ENCODE results near the gene NCK1.
"Not testable (repeated sequence)": the region's sequence is repeated elsewhere in the genome, so short reads cannot be mapped to it uniquely, and the experiment has no call there.

The NCK1 gene

DNA sequence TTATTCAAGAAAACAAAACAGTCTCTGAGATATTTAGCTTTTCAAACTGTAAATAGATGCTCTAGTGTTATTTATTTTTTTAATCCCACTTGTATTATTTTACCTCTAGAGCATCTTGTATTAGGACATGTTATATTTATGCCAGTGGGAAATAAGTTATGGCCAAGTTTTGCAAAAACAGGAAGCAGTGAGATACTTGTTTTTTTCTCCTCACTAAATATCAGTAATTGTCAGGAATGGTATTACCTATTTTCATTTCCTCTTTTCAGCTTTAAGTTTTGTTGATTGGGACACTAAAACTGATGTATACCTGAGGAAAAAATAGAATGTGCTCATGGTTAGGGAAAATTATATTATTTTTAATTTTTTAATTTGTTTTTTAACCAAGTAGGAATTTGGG lies 87.1 kb downstream of the NCK1 start:
- no peak for DNase-seq (ENCODE audit: low read depth)

DNA sequence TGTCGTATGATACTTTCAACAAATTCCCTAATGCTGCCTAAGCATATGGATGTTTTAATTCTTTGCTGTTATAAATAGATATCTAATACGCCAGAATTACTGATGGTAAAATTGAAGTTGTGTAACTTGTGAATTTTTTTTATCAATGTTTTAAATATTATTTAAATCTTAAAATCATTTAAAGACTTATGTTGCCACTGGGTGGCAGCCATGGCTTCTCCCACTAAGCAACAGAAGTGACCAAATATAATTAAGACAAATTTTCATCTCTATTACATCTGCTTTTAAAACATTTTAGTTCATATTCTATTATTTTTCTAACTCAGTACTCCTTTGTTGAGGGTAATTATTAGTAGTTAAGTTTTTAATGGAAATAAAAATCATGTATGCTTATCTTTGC lies 87.7 kb downstream of the NCK1 start:
- DNase-seq (ENCODE audit: low read depth): no peak

DNA sequence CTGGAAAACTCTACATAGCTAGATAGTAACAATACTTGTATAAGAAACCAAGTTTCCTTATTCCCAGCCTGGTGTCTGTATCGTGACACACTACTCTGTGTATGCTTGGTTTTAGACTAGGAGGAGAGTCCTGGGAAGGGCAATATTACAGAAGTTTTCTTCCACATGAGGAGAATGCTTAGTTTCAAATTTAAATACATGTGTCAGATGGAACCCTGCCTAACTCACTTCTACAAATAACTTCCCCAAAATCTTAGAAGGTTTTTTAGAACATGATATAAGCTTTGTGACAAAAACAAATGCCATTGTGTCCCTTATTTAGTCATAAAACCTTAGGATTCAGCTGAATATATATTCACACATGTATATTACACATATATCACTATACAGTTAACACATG lies 88.6 kb downstream of the NCK1 start:
- no peak for DNase-seq (ENCODE audit: low read depth)

DNA sequence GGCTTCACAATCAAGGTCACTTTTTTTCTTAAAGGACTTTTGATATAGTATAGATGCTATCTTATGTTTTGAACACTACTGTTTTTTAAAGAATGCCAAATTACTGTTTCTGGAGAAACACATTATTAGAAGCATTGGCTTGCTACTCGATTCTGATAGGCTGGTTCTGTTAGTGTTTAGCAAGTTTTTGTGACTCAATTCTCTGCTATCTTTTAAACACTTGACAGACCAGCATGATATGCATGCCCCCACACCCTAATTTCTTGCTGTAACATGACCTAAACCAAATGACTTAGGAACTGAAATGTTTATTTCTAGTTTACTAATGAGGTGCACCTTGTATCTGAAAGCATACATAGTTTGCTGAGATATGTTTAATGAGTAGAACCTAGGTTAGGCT lies 90.3 kb downstream of the NCK1 start:
- DNase-seq (ENCODE audit: low read depth): peak; percentile 51

DNA sequence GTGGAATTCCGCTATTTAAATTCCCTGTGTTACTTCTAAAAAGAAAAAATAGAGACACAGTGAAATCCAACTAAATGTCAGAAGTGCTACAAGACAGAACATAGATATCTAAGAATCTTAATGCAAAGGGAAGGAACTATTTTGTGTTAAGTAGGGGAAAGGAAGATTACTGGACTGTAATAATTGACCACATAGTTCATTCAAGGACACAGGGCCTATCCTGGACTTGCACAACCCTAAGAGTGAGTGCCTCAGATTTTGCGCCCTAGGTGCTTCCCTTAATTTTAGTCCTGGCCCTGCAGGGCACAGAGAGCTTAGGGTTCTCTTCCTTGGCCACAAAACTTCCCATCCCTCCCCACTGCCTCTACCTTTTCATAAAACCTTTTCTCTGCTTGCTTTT lies 92.2 kb downstream of the NCK1 start:
- peak; percentile 35 for DNase-seq (ENCODE audit: low read depth)

DNA sequence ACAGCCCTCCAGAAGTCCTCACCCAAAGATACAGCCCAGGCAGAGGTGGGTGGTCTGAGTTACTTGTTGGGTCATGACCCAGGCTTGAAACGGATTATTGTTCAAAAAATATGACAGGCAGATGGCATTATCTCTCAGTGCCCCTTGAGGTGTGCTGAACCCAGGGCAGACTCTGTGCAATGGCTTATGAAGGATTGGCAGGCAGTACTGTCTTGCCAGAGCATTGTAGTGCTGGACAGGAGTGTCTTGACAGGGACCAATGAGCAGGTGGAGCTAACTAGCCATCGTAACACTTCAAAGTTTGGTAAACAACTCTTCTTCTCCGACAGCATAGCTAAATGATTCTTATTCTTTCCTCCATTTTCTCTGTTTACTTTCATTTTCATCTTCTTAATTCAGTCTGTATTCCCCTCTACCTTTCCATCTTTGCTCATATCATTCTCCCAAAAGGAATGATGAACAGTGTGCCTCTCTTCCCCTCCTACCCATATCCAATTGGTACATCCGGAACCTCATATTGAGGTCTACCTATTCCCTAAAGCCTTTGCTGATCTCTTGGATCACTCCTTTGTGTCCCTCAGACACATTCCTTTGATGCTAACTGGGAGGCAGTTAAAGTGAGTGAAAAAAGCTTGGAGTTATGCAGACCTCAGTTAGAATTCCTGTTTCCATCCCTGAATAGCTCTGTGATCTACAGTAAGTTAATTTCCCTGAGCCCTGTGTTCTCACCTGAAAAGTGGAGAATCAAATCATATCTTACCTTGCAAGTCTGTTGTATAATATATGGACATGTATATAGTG lies 93.2 kb downstream of the NCK1 start:
- peak; percentile 46 for DNase-seq (ENCODE audit: low read depth)

DNA sequence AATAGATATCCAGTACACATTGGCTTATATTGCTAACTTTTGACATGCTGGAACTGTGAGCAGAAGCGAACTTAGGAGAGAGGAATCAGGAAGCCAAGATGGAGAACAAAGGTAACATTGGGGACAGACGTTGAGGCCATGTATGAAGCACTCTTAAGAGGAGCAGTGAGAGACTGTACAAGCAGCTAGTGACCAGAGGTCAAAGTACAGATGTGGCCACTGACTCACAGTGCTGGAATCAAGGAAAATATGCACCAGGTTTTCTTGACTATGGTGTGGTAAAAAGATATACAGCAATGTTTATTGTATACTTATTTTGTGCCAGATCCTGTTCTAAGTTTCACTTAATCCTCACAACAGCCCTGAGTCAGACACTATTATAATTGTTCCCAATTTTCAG lies 93.8 kb downstream of the NCK1 start:
- DNase-seq (ENCODE audit: low read depth): peak; percentile 92

DNA sequence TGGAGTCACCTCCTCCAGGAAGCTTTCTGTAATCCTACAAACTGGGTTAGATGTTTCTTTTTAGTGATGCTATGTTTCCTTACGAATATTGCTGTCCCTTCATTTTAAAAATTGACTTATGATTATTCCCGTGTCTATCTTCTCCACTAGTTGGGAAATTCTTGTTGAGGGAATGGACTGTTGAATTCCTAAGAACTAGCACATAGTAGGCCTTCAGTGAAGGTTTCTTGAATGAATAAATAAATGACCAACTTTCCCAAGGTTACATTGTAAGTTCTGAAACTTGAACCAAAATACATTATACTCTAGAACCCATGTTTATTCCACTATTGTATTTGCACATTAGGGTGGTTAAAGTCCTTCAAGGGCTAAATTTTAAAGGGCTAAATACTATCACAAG lies 95.0 kb downstream of the NCK1 start:
- DNase-seq (ENCODE audit: low read depth): no peak

DNA sequence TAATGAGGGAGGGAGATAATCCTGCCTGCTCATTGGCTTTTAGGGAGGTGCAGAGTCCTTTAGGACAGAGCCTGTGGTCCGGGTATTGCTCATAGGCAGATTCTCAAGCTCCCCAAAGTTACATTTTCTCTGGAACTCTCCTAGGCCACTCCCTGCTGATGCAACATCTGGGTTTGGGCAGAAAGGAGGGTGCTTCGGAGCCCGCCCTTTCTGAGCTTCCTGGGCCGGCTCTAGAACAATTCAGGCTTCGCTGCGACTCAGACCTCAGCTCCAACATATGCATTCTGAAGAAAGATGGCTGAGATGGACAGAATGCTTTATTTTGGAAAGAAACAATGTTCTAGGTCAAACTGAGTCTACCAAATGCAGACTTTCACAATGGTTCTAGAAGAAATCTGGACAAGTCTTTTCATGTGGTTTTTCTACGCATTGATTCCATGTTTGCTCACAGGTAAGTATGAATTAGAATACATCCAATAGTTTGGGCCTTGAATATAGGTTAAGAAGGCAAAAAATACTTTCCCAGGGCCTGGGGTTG lies 95.8 kb downstream of the NCK1 start, which contains the start of gene IL20RB:
TSS of gene IL20RB (plus strand) at position 233 of the 538 bp plus-strand sequence. CDS start at position 364, 131 bp downstream.
- peak; percentile 75 for DNase-seq (ENCODE audit: low read depth)

DNA sequence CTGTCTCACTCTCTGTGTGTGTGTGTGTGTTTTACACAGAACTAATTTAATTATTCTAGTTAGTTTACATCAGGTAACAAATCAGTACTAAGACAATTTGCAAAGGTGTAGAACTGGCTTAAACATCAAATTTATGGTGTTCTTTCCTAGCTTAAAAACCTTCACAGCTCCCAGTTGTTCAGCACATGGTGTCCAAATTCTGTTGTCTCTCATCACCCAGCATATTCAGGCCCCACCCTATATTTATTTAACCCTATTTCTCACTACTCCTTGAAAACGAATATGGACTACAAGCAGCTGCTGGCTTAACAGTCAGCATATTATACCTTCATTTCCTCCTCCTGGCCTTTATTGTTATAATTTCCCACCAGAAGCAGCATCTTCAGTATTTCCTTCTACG lies 96.9 kb downstream of the NCK1 start:
- no peak for DNase-seq (ENCODE audit: low read depth)

DNA sequence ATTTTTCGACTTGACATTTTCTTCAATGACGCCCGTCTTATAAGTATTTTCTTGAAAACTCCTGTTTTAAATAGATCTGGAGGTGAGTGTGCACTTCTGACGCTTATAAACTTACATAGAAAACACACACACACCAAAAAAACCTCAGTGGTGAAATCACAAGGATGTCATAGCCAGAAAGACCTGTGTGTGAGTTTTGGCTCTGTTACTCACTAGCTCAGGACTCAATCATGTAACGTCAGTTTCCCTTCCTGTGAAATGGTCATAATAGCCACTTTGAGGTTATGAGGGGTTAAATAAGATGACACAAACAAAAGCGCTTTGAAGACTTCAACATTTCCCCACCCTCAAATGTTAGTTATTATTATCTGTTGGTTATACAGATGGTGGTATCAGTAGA lies 97.6 kb downstream of the NCK1 start:
- no peak for DNase-seq (ENCODE audit: low read depth)

DNA sequence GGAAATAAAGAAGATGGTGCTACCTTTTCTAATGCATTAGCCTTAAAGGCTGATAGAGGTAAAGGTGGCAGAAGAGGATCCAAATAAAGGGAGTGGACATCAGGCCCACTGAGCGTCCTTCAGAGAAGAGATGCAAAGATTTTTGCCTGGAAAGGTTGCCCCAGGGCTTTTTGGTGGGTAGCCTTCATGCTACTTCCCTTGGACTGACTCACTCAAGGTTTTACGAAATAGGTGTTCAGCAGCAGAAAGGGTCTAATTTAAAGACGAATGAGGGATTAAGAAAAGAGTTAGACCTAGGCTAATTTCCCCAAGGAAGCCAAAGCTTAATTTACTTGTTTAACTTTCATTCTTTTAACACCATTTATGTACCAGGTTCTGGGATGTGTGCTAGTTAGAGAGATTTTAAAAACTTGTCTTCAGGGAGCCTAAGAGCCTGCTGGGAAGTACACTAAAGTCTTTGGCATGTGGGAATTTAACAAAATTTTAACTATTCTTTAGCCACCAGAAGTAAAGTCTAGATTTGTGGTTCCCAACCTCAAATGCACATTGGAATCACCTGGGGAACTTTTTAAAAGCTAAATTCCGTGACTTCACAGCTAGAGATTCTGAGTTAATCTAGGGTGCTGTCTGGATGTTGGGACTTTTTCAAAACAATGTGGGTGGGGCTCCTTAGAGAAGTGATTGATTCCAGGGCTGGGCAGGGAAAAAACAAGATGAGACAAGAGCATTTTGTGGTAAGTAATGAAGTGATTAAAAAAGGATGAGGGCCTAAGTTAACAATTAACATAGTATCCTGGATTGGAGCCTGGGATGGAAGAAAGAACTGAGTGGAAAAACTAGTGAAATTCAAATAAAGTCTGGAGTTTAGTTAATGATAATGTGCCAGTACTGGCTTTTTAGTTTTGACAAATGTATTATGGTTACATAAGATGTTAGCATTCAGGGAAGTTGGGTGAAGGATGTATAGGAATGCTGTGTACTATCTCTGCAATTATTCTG lies 99.1 kb downstream of the NCK1 start:
- peak; percentile 81 for DNase-seq (ENCODE audit: low read depth)

DNA sequence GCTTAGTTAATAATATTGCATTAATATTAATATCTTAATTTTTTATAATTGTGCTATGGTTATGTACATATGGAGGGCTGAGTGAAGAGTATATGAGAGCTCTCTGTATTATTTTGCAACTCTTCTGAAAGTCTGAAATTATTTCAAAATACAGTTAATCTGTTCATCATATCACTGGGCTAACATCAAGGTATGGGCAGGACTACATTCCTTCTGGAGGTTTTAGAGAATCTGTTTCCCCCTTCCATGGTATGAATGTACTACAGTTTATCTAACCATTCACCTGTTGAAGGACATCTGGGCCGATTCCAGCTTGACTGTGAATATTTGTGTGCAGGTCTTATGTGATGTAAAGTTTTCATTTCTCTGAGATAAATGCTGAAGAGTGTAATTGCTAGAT lies 100.9 kb downstream of the NCK1 start:
- DNase-seq (ENCODE audit: low read depth): no peak

DNA sequence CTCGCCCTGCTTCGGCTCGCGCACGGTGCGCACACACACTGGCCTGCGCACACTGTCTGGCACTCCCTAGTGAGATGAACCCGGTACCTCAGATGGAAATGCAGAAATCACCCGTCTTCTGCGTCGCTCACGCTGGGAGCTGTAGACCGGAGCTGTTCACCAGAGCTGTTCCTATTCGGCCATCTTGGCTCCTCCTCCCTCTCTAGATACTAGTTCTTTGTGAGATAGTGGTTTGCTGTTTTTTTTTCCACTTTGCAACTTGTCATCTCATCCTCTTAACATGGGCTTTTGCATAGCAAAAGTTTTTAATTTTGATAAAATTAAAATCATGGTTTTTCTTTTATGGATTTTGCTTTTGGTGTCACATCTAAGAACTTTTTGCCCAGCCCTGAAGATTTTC lies 107.5 kb downstream of the NCK1 start:
- DNase-seq (ENCODE audit: low read depth): not testable (repeated sequence)

DNA sequence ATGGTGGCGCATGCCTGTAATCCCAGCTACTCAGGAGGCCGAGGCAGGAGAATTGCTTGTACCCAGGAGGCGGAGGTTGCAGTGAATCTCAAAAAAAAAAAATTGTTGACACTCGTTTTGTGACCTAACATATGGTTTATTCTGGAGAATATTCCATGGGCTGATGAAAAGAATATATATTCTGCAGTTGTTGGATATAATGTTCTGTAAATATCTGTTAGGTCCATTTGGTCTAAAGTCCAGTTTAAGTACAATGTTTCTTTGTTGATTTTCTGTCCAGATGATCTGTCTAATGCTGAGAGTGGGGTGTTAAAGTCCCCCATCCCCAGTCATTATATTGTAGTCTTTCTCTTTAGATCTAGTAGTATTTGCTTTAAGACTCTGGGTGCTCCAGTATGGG lies 111.3 kb downstream of the NCK1 start:
- DNase-seq (ENCODE audit: low read depth): no peak

DNA sequence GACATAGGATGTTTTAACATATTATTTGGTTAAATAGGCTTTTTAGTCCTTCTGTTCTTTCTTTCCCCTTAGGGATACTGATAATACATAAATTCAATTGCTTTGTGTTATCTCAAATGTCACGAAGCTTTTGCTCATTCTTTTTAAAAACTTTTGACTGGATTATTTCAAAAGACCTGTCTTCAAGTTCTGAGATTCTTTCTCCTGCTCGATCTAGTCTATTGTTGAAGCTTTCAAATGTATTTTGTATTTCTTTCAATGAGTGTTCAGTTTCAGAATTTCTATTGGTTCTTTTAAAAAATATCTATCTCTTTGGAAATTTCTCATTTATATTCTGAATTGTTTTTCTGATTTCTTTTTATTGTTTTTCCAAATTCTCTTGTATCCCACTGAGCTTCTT lies 112.7 kb downstream of the NCK1 start:
- no peak for DNase-seq (ENCODE audit: low read depth)

DNA sequence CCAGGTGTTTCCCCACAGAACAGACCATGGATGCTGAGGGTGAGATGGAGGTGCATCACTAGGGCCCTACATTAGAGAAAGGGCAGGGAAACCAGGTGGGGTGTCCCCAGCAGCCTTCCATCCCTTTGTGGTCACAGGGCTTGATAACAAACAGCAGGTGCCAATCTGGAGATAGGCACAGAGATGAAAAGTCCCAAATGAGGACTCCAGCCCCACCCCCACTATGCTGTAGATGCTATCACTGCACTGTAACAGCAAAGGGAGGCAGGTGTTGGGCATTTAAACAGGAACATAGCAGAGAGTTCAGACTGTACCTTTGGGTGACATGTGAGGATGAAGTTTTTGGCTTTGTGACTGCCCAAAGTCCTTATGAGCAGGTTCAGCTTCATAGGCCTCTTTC lies 117.2 kb downstream of the NCK1 start:
- no peak for DNase-seq (ENCODE audit: low read depth)

DNA sequence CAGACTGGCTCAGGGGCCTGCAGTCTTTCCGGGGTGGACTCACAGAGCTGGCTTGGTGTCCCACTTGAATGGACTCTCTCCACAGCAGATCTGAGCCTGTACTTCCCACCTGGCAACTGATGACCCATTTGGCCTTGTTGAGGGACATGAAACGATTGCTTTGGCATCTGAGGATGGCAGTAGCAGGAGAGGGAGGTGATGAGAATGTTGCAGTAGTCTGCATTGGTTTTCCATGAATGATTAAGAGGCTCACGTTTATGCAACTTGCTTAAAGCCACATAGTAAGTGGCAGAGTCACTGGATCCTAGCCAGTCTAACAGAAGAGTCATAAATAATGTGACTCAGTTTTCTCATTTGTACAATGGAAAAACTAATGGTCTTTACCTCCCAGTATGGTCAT lies 117.7 kb downstream of the NCK1 start:
- peak; percentile 61 for DNase-seq (ENCODE audit: low read depth)

DNA sequence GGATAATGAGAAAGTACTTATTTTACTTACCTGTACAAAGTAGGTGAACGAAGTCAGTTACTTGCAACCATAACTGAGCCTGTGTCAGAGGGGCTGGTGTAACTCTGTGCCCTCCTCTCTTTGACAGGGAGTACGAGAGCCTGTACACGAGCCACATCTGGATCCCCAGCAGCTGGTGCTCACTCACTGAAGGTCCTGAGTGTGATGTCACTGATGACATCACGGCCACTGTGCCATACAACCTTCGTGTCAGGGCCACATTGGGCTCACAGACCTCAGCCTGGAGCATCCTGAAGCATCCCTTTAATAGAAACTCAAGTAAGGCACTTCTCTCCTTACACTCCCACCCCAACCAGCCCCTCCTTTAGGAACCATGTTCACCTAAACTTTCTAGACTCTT lies 120.0 kb downstream of the NCK1 start:
- DNase-seq (ENCODE audit: low read depth): no peak

DNA sequence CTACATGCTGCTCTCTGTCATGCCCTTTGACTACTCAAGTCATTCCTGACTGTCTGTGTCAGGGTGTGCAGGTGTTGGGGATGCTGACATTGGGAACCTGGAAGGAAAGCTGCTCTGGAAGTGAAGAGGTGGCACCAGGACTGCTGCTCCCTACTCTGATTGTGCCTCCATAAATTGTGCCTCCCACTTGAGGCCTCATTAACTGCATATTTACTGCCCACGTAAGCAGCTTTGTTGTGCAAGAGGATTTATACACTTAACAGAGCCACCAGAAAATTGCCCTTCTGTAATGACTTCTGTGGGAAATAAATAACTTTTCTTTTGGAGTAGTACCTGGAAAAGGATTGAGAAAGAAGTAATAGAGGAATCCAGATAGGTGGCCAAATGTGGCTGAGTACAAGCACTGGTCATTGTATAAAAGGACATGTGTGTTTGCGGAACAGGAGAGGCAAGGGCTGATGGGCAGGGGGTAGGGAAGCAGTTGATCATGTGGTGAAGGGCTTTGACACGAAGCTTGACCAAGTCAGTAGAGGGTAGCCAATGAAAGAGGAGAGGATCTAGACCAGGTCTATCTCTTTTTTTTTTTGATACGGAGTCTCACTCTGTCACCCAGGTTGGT lies 120.6 kb downstream of the NCK1 start:
- peak; percentile 39 for DNase-seq (ENCODE audit: low read depth)

DNA sequence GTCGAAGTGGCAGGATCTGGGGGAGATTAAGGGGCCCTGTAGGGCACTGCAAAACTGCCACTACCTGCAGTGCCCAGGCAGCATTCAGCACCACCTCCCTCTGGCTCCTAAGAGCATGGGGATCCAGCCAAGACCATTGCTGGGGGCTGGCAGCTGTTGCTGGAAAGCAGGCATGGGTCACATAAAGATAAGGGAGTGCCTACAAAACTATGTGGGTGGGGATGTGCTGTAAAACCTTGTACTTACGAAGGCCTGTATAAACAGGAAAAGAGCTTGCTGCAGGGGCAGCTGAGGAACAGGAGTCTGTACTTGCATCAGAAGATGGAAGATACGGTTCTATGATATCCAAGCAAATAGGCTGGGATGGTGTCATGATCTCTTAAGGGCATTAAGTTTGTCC lies 122.8 kb downstream of the NCK1 start:
- peak; percentile 73 for DNase-seq (ENCODE audit: low read depth)

DNA sequence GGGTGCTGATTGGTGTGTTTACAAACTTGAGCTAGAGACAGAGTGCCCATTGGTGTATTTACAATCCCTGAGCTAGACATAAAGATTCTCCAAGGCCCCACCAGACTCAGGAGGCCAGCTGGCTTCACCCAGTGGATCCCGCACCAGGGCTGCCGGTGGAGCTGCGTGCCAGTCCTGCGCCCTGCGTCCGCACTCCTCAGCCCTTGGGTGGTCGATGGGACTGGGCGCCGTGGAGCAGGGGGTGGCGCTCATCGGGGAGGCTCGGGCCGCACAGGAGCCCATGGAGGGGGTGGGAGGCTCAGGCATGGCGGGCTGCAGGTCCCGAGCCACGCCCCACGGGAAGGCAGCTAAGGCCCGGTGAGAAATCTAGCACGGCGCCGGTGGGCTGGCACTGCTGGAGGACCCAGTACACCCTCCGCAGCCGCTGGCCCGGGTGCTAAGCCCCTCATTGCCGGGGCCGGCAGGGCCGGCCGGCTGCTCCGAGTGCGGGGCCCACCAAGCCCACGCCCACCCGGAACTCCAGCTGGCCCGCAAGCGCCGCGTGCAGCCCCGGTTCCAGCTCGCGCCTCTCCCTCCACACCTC lies 125.5 kb downstream of the NCK1 start:
- DNase-seq (ENCODE audit: low read depth): not testable (repeated sequence)

Data from EH (cell line).